Measurements from ENCODE around the gene OLFM1.

Gene OLFM1

GRCh38 chr9:135087489-135087792 lies at the start of gene OLFM1:
TSS of gene OLFM1 (plus strand) at chr9:135087668. CDS start at chr9:135087990, 322 bp downstream.
- peak; percentile 47 for DNase-seq (ENCODE audit: low read depth, low spot score)
- Histone ChIP-seq H3K4me1 (ENCODE audit: control insufficient read depth, insufficient read depth, low read length) (peaks cover 6% of the 10 kb centered on the region), H3K9me3 (ENCODE audit: control insufficient read depth, insufficient read depth, low read length) (no peaks in the 10 kb centered on the region), H3K36me3 (ENCODE audit: control insufficient read depth, insufficient read depth, low read length) (peaks cover 9% of the 10 kb centered on the region; the same call in 1 of the 2 replicates), H3K27me3 (ENCODE audit: control insufficient read depth, insufficient read depth, low read length) (peaks cover 6% of the 10 kb centered on the region; the same call in 1 of the 2 replicates), H3K27ac (ENCODE audit: low read length) (no peak within 1 kb of the TSS), H3K4me3 (ENCODE audit: low read length) (peak within 1 kb of the TSS; percentile 21; the same call in 1 of the 2 replicates)
- no CpG with 5 or more reads among the region's 40 CpGs for WGBS (ENCODE audit: insufficient coverage, insufficient read length)

GRCh38 chr9:135038331-135038730 lies 49.1 kb upstream of the OLFM1 start:
- H3K4me1 ChIP-seq (ENCODE audit: control insufficient read depth, insufficient read depth, low read length), result no peaks in the 10 kb centered on the region
- WGBS (ENCODE audit: insufficient coverage, insufficient read length), result no CpG with 5 or more reads among the region's 13 CpGs
- no peak overlapping the region for H3K4me3 ChIP-seq (ENCODE audit: low read length)
- H3K9me3 ChIP-seq (ENCODE audit: control insufficient read depth, insufficient read depth, low read length), result no peaks in the 10 kb centered on the region
- no peaks in the 10 kb centered on the region for H3K27me3 ChIP-seq (ENCODE audit: control insufficient read depth, insufficient read depth, low read length)
- no peak overlapping the region for H3K27ac ChIP-seq (ENCODE audit: low read length)
- H3K36me3 ChIP-seq (ENCODE audit: control insufficient read depth, insufficient read depth, low read length), result no peaks in the 10 kb centered on the region
- no peak for DNase-seq (ENCODE audit: low read depth, low spot score)

GRCh38 chr9:135038826-135039225 lies 48.6 kb upstream of the OLFM1 start:
- no peaks in the 10 kb centered on the region for H3K36me3 ChIP-seq (ENCODE audit: control insufficient read depth, insufficient read depth, low read length)
- no peak for DNase-seq (ENCODE audit: low read depth, low spot score)
- WGBS (ENCODE audit: insufficient coverage, insufficient read length), result no CpG with 5 or more reads among the region's 3 CpGs
- H3K9me3 ChIP-seq (ENCODE audit: control insufficient read depth, insufficient read depth, low read length), result no peaks in the 10 kb centered on the region
- no peak overlapping the region for H3K4me3 ChIP-seq (ENCODE audit: low read length)
- H3K27me3 ChIP-seq (ENCODE audit: control insufficient read depth, insufficient read depth, low read length), result no peaks in the 10 kb centered on the region
- no peak overlapping the region for H3K27ac ChIP-seq (ENCODE audit: low read length)
- H3K4me1 ChIP-seq (ENCODE audit: control insufficient read depth, insufficient read depth, low read length), result no peaks in the 10 kb centered on the region

- Histone ChIP-seq H3K4me3 (ENCODE audit: low read length) (no peak overlapping the region), H3K4me1 (ENCODE audit: control insufficient read depth, insufficient read depth, low read length) (no peaks in the 10 kb centered on the region), H3K9me3 (ENCODE audit: control insufficient read depth, insufficient read depth, low read length) (no peaks in the 10 kb centered on the region), H3K27me3 (ENCODE audit: control insufficient read depth, insufficient read depth, low read length) (no peaks in the 10 kb centered on the region), H3K36me3 (ENCODE audit: control insufficient read depth, insufficient read depth, low read length) (no peaks in the 10 kb centered on the region), H3K27ac (ENCODE audit: low read length) (no peak overlapping the region)
- WGBS (ENCODE audit: insufficient coverage, insufficient read length), result no CpG with 5 or more reads among the region's 14 CpGs
- no peak for DNase-seq (ENCODE audit: low read depth, low spot score)
Measured at GRCh38 chr9:135039266-135039870, 48.1 kb upstream of the OLFM1 start.

GRCh38 chr9:135039916-135040645 lies 47.4 kb upstream of the OLFM1 start:
- H3K27ac ChIP-seq (ENCODE audit: low read length), result no peak overlapping the region
- H3K36me3 ChIP-seq (ENCODE audit: control insufficient read depth, insufficient read depth, low read length), result no peaks in the 10 kb centered on the region
- no peaks in the 10 kb centered on the region for H3K9me3 ChIP-seq (ENCODE audit: control insufficient read depth, insufficient read depth, low read length)
- no CpG with 5 or more reads among the region's 9 CpGs for WGBS (ENCODE audit: insufficient coverage, insufficient read length)
- H3K4me1 ChIP-seq (ENCODE audit: control insufficient read depth, insufficient read depth, low read length), result no peaks in the 10 kb centered on the region
- DNase-seq (ENCODE audit: low read depth, low spot score), result no peak
- no peaks in the 10 kb centered on the region for H3K27me3 ChIP-seq (ENCODE audit: control insufficient read depth, insufficient read depth, low read length)
- no peak overlapping the region for H3K4me3 ChIP-seq (ENCODE audit: low read length)

- Histone ChIP-seq H3K27ac (ENCODE audit: low read length) (no peak overlapping the region), H3K4me3 (ENCODE audit: low read length) (no peak overlapping the region), H3K36me3 (ENCODE audit: control insufficient read depth, insufficient read depth, low read length) (no peaks in the 10 kb centered on the region), H3K9me3 (ENCODE audit: control insufficient read depth, insufficient read depth, low read length) (no peaks in the 10 kb centered on the region), H3K4me1 (ENCODE audit: control insufficient read depth, insufficient read depth, low read length) (no peaks in the 10 kb centered on the region), H3K27me3 (ENCODE audit: control insufficient read depth, insufficient read depth, low read length) (no peaks in the 10 kb centered on the region)
- no CpG with 5 or more reads among the region's 16 CpGs for WGBS (ENCODE audit: insufficient coverage, insufficient read length)
- no peak for DNase-seq (ENCODE audit: low read depth, low spot score)
Measured at GRCh38 chr9:135040892-135041291, 46.6 kb upstream of the OLFM1 start.

GRCh38 chr9:135043345-135043744 lies 44.1 kb upstream of the OLFM1 start:
- no peaks in the 10 kb centered on the region for H3K27me3 ChIP-seq (ENCODE audit: control insufficient read depth, insufficient read depth, low read length)
- no peak for DNase-seq (ENCODE audit: low read depth, low spot score)
- WGBS (ENCODE audit: insufficient coverage, insufficient read length), result no CpG with 5 or more reads among the region's 11 CpGs
- no peak overlapping the region for H3K27ac ChIP-seq (ENCODE audit: low read length)
- no peaks in the 10 kb centered on the region for H3K9me3 ChIP-seq (ENCODE audit: control insufficient read depth, insufficient read depth, low read length)
- H3K4me1 ChIP-seq (ENCODE audit: control insufficient read depth, insufficient read depth, low read length), result no peaks in the 10 kb centered on the region
- no peaks in the 10 kb centered on the region for H3K36me3 ChIP-seq (ENCODE audit: control insufficient read depth, insufficient read depth, low read length)
- H3K4me3 ChIP-seq (ENCODE audit: low read length), result no peak overlapping the region

- Histone ChIP-seq H3K27me3 (ENCODE audit: control insufficient read depth, insufficient read depth, low read length) (no peaks in the 10 kb centered on the region), H3K4me1 (ENCODE audit: control insufficient read depth, insufficient read depth, low read length) (no peaks in the 10 kb centered on the region), H3K27ac (ENCODE audit: low read length) (no peak overlapping the region), H3K36me3 (ENCODE audit: control insufficient read depth, insufficient read depth, low read length) (no peaks in the 10 kb centered on the region), H3K4me3 (ENCODE audit: low read length) (no peak overlapping the region), H3K9me3 (ENCODE audit: control insufficient read depth, insufficient read depth, low read length) (no peaks in the 10 kb centered on the region)
- no CpG with 5 or more reads among the region's 25 CpGs for WGBS (ENCODE audit: insufficient coverage, insufficient read length)
- DNase-seq (ENCODE audit: low read depth, low spot score), result no peak
Measured at GRCh38 chr9:135045264-135045927, 42.1 kb upstream of the OLFM1 start.

GRCh38 chr9:135045928-135046738 lies 41.3 kb upstream of the OLFM1 start:
- no peak for DNase-seq (ENCODE audit: low read depth, low spot score)
- H3K27me3 ChIP-seq (ENCODE audit: control insufficient read depth, insufficient read depth, low read length), result no peaks in the 10 kb centered on the region
- no peak overlapping the region for H3K4me3 ChIP-seq (ENCODE audit: low read length)
- H3K9me3 ChIP-seq (ENCODE audit: control insufficient read depth, insufficient read depth, low read length), result no peaks in the 10 kb centered on the region
- no CpG with 5 or more reads among the region's 18 CpGs for WGBS (ENCODE audit: insufficient coverage, insufficient read length)
- no peak overlapping the region for H3K27ac ChIP-seq (ENCODE audit: low read length)
- no peaks in the 10 kb centered on the region for H3K4me1 ChIP-seq (ENCODE audit: control insufficient read depth, insufficient read depth, low read length)
- no peaks in the 10 kb centered on the region for H3K36me3 ChIP-seq (ENCODE audit: control insufficient read depth, insufficient read depth, low read length)

GRCh38 chr9:135046739-135047350 lies 40.6 kb upstream of the OLFM1 start:
- no peaks in the 10 kb centered on the region for H3K9me3 ChIP-seq (ENCODE audit: control insufficient read depth, insufficient read depth, low read length)
- no peaks in the 10 kb centered on the region for H3K27me3 ChIP-seq (ENCODE audit: control insufficient read depth, insufficient read depth, low read length)
- H3K4me3 ChIP-seq (ENCODE audit: low read length), result no peak overlapping the region
- WGBS (ENCODE audit: insufficient coverage, insufficient read length), result no CpG with 5 or more reads among the region's 12 CpGs
- H3K4me1 ChIP-seq (ENCODE audit: control insufficient read depth, insufficient read depth, low read length), result no peaks in the 10 kb centered on the region
- H3K36me3 ChIP-seq (ENCODE audit: control insufficient read depth, insufficient read depth, low read length), result no peaks in the 10 kb centered on the region
- no peak for DNase-seq (ENCODE audit: low read depth, low spot score)
- H3K27ac ChIP-seq (ENCODE audit: low read length), result no peak overlapping the region
